Measurements from ENCODE around the gene PLEKHM2.

The PLEKHM2 gene

GRCh38 chr1:15718199-15718601 is 34.1 kb downstream of the PLEKHM2 start:
- Histone ChIP-seq H3K27me3 (no peaks in the 10 kb centered on the region), H3K4me3 (no peak overlapping the region), H3K27ac (no peak overlapping the region), H3K9me3 (no peaks in the 10 kb centered on the region), H3K4me1 (peaks cover 0 to 24% (median 17%) of the 10 kb centered on the region in 4 donors), H3K36me3 (peaks cover 43 to 74% (median 70%) of the 10 kb centered on the region in 3 donors)
- TF ChIP-seq CTCF (IDR thresholded peaks at IDR 0.05), result no peak
- intact Hi-C loops (cut with DNase I; ENCODE audit: low total_unique reads), result no loop called here
- no peak for DNase-seq

GRCh38 chr1:15719381-15720120 is 35.4 kb downstream of the PLEKHM2 start:
- Histone ChIP-seq H3K4me3 (no peak overlapping the region), H3K4me1 (peaks cover 0 to 10% (median 8%) of the 10 kb centered on the region in 4 donors), H3K27ac (no peak overlapping the region), H3K36me3 (peaks cover 43 to 86% (median 78%) of the 10 kb centered on the region in 3 donors), H3K9me3 (no peaks in the 10 kb centered on the region), H3K27me3 (no peaks in the 10 kb centered on the region)
- intact Hi-C loops (cut with DNase I; ENCODE audit: low total_unique reads), result no loop called here
- no peak for TF ChIP-seq CTCF (IDR thresholded peaks at IDR 0.05)
- no peak for DNase-seq

- H3K4me1 ChIP-seq, result no peaks in the 10 kb centered on the region
- H3K36me3 ChIP-seq, result peaks cover 51 to 98% (median 91%) of the 10 kb centered on the region in 3 donors
- intact Hi-C loops (cut with DNase I; ENCODE audit: low total_unique reads), result no loop called here
- no peak overlapping the region for H3K4me3 ChIP-seq
- no peaks in the 10 kb centered on the region for H3K9me3 ChIP-seq
- H3K27ac ChIP-seq, result no peak overlapping the region
- DNase-seq, result no peak
- no peak for TF ChIP-seq CTCF (IDR thresholded peaks at IDR 0.05)
- H3K27me3 ChIP-seq, result no peaks in the 10 kb centered on the region
Observed at GRCh38 chr1:15720861-15721260, 36.7 kb downstream of the PLEKHM2 start.

GRCh38 chr1:15722411-15722810 is 38.3 kb downstream of the PLEKHM2 start:
- Histone ChIP-seq H3K27me3 (no peaks in the 10 kb centered on the region), H3K4me1 (no peaks in the 10 kb centered on the region), H3K9me3 (no peaks in the 10 kb centered on the region), H3K36me3 (peaks cover 54 to 98% (median 91%) of the 10 kb centered on the region in 3 donors), H3K4me3 (no peak overlapping the region), H3K27ac (no peak overlapping the region)
- TF ChIP-seq CTCF (IDR thresholded peaks at IDR 0.05), result no peak
- no peak for DNase-seq
- intact Hi-C loops (cut with DNase I; ENCODE audit: low total_unique reads), result no loop called here

GRCh38 chr1:15722836-15723532 is 38.9 kb downstream of the PLEKHM2 start:
- intact Hi-C loops (cut with DNase I; ENCODE audit: low total_unique reads), result no loop called here
- DNase-seq, result no peak
- Histone ChIP-seq H3K9me3 (no peaks in the 10 kb centered on the region), H3K4me1 (no peaks in the 10 kb centered on the region), H3K4me3 (no peak overlapping the region), H3K27me3 (no peaks in the 10 kb centered on the region), H3K36me3 (peaks cover 54 to 98% (median 91%) of the 10 kb centered on the region in 3 donors), H3K27ac (no peak overlapping the region)
- TF ChIP-seq CTCF (IDR thresholded peaks at IDR 0.05), result no peak
